Measurements from ENCODE around the gene ABHD16A.

ABHD16A gene

DNA sequence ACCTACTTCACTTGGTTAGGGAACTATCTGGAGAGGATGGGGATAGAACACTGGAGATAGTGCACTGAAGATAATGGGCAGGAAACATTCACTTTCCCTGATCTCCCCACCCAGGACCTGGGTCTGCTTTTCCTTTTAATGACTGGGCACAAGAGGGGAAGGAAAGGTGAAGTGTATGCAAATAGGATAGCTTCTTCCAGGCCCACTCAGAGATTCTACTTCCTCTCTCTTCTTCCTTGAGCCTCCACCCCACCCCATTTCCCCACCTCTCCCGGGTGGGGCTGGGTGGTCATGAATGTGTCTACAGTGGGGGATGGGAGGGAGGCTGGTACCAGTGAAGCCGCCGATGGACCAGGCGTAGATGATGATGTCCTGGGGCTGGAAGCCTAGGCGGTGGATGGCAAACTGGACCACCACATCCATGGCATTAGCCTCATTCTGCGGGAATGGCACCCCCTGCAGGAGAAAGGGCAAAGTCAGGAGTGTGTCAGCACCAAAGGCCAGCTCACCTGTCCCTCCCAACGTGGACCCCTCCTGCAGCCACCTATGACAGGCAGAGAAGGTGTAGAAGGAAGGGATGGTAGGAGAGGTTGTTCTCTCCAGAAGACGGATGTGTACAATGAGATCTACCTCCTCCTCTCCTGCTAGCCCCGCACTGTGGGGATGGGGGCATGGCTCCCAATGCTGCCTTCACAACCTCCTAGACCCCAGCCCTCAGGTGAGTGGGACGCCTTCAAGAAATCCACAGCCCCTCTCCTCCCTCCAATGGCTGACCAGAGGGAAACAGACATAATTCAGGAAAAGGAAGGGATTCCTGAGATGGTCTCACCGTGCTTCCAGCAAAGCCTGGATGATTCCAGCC is 13.6 kb downstream of the ABHD16A start:
- DNase-seq (ENCODE audit: low read depth): no peak

GRCh38 chr6:31687860-31688693 is 15.0 kb downstream of the ABHD16A start:
- DNase-seq (ENCODE audit: low read depth): no peak

DNA sequence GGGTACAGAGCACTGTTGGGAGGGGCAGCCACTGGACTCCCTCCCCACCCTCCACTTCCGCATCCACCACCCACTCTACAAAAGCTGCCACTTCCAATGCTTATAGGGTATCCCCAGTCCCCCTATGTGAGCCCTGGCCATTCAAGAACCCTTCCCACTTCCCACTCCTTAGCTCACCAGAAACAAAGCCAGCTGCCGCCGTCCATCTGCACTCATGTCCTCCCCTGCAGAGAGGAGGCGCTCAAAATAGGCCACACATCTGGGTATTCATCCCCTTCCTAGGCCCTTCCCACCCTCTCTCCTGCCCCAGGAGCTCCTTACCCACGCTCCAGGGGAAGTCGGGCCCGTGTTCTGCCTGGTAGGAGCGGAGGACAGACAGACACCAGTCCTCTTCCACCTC is 15.8 kb downstream of the ABHD16A start:
- DNase-seq (ENCODE audit: low read depth): no peak

- no peak for DNase-seq (ENCODE audit: low read depth)
Measured at GRCh38 chr6:31686483-31686882, 16.6 kb downstream of the ABHD16A start.

DNA sequence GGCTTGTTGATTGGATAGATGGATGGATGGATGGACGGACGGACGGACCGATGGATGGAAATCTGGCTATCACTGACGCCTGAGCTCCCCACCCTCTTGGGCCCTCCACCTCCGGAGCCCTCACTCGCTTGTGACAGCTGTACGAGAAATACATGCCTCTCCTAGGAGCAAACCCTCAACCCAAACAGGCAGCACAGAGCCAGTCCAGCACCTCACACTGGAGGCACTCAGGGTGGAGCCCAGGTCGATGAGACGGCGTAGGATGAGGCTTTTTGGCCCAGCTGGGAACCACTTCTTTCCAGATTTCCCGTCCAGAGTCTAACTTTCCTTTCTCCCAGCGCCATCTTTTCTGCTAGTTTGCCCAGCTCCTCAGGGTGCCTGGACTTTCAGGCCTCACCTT is 19.5 kb downstream of the ABHD16A start:
- DNase-seq (ENCODE audit: low read depth): no peak

- no peak for DNase-seq (ENCODE audit: low read depth)
Measured at GRCh38 chr6:31681135-31681671, 21.9 kb downstream of the ABHD16A start.

GRCh38 chr6:31680226-31681134 is 22.6 kb downstream of the ABHD16A start, which contains the start of gene LY6G5C:
Gene LY6G5C, minus strand, starts transcription at chr6:31681067. Its CDS starts 694 bp downstream, at chr6:31680373.
- peak; percentile 95 for DNase-seq (ENCODE audit: low read depth)

DNA sequence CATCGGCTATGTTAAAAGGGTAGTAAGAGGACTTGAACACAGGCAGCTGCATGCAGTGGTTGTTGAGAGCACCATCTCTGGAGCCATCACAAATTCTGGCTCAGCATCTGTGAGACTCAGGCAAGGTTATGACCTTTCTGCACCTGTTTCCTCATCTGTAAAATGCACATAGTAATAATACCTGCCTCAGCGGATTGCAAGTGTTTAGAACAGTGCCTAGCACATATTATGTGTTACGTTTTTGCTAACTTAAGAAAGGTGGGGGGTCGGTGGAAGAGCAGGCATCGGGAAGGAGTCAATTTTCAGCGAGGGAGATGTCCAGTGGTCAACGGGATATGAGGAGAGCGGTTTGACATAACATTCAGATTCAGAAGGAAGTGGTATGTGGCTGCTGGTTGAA is 25.2 kb downstream of the ABHD16A start:
- DNase-seq (ENCODE audit: low read depth): no peak

GRCh38 chr6:31676904-31677303 is 26.2 kb downstream of the ABHD16A start:
- DNase-seq (ENCODE audit: low read depth): no peak

GRCh38 chr6:31676322-31676903 is 26.7 kb downstream of the ABHD16A start:
- DNase-seq (ENCODE audit: low read depth): no peak

GRCh38 chr6:31669676-31670075 is 33.4 kb downstream of the ABHD16A start, which contains the start of gene LY6G5B:
Gene LY6G5B, plus strand, starts transcription at chr6:31669976. Its CDS starts 975 bp downstream, at chr6:31670951.
- no peak for DNase-seq (ENCODE audit: low read depth)

GRCh38 chr6:31666337-31666965 is 36.7 kb downstream of the ABHD16A start:
- no peak for DNase-seq (ENCODE audit: low read depth)

DNA sequence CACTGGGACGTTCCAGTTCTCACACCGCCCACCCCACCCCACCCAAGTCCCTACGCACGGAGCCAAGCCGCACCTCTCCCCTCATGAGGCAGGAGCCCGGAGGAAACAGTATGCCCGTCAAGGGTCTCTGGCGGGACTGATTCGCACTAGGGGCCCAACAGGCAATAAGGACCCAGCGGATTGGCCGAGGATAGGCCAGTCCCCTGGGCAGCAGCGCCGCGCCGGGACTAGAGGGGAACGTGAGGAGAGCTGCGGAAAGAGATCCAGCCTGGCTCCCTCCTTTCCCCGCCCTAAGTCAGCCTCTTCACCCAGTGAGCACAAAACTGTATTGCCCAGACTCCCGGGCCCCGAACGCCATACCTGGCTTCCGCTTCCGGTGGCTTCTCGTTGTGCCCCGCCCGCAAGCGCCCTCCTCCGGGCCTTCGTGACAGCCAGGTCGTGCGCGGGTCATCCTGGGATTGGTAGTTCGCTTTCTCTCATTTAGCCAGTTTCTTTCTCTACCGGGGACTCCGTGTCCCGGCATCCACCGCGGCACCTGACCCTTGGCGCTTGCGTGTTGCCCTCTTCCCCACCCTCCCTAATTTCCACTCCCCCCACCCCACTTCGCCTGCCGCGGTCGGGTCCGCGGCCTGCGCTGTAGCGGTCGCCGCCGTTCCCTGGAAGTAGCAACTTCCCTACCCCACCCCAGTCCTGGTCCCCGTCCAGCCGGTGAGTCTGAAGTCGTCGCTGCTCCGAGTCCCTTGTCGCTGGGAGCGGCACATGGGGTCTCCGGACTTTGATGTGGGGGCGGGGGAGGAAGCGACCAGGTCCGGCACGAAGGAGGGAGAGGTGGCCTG is 37.4 kb downstream of the ABHD16A start, which contains the start of gene CSNK2B:
CSNK2B (plus strand) TSS at position 580 of the 836 bp plus-strand sequence. CDS start 752 bp downstream, outside the sequence.
- peak; percentile 96 for DNase-seq (ENCODE audit: low read depth)

DNA sequence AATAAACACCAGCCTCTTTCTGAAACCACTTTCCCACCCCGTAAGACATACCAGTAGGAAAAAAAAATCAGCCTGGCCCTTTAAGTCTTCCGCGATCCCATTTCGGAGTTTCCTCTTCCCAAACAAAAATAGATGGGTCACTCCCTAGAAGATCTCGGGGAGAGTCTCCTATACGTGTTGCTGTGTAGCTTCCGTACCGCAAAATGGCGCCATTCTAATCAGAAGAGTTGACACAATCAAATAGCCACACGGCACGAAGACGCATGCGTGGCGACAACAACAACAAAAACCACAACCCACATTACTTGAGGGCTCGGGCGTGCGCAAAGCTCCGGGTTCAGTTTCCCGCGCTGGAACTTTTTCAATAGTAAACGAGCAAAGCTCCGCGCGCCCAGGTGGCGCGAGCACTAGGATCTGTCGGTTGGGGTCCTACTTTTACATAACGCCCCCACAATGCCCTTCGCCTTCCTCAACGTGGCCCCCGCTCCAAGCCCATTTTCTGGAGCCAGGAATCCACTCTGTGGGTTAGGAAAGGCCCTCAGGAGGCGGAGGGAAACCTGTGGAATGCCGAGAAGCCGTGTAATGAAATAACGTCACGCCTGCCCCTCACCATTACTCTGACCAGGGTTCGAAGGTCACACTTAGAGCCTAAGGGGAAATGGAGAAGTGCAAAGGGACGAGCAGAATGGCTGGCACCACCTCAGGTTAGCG is 38.2 kb downstream of the ABHD16A start, which contains the start of gene GPANK1:
GPANK1 (minus strand) TSS at position 208 of the 711 bp plus-strand sequence. CDS start 519 bp downstream, outside the sequence.
- peak; percentile 94 for DNase-seq (ENCODE audit: low read depth)

DNA sequence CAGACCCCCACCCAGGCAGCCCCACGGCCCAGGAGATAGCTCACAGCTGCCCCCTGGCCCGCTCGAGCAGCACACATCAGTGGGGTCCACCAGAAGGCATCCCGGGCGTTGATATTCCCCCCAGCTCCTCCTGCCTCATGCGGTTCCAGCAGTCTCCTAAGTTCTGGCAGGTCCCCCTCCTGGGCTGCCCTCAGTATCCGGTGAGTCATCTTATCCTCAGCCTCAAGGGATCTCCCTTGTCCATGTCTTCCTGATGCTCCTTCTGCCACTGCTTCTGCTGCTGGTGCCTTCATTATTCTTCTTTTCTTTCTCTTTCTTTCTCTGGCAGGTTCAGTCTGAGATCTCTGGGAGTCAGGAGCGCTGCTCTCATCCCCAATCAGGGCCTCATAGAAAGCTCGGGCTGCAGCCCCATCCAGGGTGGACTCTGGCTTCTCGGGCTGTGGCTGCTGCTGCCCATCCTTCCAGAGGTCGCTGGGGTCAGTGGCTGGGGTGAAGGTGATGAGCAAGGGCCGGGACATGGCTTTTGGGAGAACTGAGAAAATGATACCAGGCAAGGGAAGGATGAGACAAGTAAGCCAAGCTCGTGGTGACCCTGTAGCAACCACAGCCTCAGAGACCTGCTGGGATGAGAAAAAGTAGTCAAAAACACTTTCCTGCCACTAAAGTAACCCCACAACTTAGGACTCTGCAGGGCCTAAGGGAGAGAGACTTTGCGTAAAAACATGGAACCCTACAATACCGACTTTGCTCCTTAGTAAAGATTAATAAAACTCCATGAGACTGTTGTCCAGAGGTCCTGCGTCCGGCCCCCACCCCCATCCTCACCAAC is 38.9 kb downstream of the ABHD16A start:
- DNase-seq (ENCODE audit: low read depth): peak; percentile 45

DNA sequence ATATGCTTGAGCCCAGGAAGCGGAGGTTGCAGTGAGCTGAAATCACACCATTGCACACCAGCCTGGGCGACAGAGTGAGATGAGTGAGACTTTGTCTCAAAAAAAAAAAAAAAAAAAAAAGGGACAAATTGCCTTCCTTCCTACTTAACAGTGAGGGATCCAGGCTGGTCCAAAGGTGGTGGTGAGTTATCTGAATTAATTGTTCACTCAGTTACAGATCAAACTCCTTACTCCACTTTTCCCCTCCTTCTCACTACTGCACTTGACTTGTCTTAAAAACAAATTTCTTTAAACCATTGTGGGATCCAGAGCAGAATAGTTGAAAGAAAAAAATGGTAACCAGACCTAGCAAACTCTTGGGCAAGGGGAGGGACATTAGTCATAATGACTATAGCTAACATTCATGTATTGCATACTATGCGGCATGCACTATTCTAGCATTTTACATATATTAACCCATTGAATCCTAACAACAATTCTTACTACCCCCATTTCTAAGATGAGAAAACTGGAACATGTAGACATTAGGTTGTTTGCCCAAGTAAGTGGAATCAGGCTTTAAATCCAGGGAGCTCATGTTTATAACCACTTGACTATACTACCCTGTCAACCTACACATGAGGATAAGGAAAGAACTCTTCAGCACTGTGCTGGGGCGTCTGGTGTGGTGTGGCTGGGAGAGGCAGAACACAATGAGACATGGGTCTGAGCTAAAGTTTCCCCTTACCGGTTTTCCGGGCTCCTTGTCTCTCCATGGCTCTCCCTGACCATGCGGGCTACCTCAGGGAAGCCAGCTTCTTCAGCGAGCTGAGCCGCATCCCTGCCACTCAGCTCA is 39.8 kb downstream of the ABHD16A start:
- no peak for DNase-seq (ENCODE audit: low read depth)
